OCI-LY7 (cell line): Measurements from ENCODE around the gene RANBP2. TPM values are rescaled to one million over a fixed set of nuclear protein-coding genes. Genes with fewer than 3 reads are reported as not detected.
A peak's percentile ranks its signal among the peaks of the same experiment; 100 is the strongest.
"Not testable (repeated sequence)": the region's sequence is repeated elsewhere in the genome, so short reads cannot be mapped to it uniquely, and the experiment has no call there.

ENCODE experiments used
- Bru-seq: library from RNA; stranded (reverse); fragments of 400-500 nt; gene quantifications from one replicate; lab custom pipeline; 2021; lab: Mats Ljungman, UMichigan
- BruChase-seq, 2 experiments: library from RNA; stranded (reverse); fragments of 400-500 nt; gene quantifications; one replicate each; lab custom pipeline; 2021; lab: Mats Ljungman, UMichigan
- BruUV-seq: library from RNA; stranded (reverse); fragments of 400-500 nt; replicated peaks from 2 replicates; lab custom pipeline; 2021; lab: Mats Ljungman, UMichigan
- CTCF ChIA-PET: fragments of 300-600 bp; sonication (Branson Sonifier 250); formaldehyde crosslinking; loops from one replicate; lab custom pipeline; 2022; ENCODE audit warnings: antibody characterized with exemption; ENCODE audit not compliant: unreplicated experiment; lab: Charles Lee
- POLR2A ChIA-PET: fragments of 300-600 bp; sonication (Branson Sonifier 250); formaldehyde crosslinking; loops from one replicate; lab custom pipeline; 2022; ENCODE audit warnings: antibody characterized with exemption; lab: Charles Lee
- DNase-seq: peaks from one replicate; pipeline ENCODE4 v3.0.0-alpha.2; 2015; ENCODE audit warnings: low spot score
- H2AFZ ChIP-seq: fragments of 200-600 bp; sonication (generic), shearing (Covaris generic); 2 replicates; pipeline ENCODE4 v1.6.1; 2014; ENCODE audit warnings: mild to moderate bottlenecking, antibody characterized with exemption, low read length, moderate library complexity
- H3K27ac ChIP-seq: fragments of 200-600 bp; sonication (generic); 2 replicates; pipeline ENCODE4 v1.5.1; 2014; ENCODE audit warnings: mixed run types, low read depth, mild to moderate bottlenecking, moderate library complexity, low read length, inconsistent platforms; ENCODE audit not compliant: poor library complexity, severe bottlenecking
- H3K36me3 ChIP-seq: fragments of 200-600 bp; sonication (generic); 2 replicates; pipeline ENCODE4 v1.6.1; 2014; ENCODE audit warnings: mild to moderate bottlenecking, antibody characterized with exemption, low read length, moderate library complexity, mixed read lengths; ENCODE audit not compliant: insufficient read depth
- H3K4me1 ChIP-seq: fragments of 200-600 bp; sonication (generic); 2 replicates; pipeline ENCODE4 v1.5.1; 2014; ENCODE audit warnings: mild to moderate bottlenecking, low read length; ENCODE audit not compliant: insufficient read depth, poor library complexity, severe bottlenecking
- H3K4me2 ChIP-seq: fragments of 200-600 bp; sonication (generic); 2 replicates; pipeline ENCODE4 v1.6.1; 2014; ENCODE audit warnings: mild to moderate bottlenecking, low read length
- H3K4me3 ChIP-seq: fragments of 200-600 bp; sonication (generic); 2 replicates; pipeline ENCODE4 v1.5.1; 2014; ENCODE audit warnings: mild to moderate bottlenecking, low read depth, low read length; ENCODE audit not compliant: poor library complexity, severe bottlenecking
- H3K79me2 ChIP-seq: fragments of 200-600 bp; sonication (generic); 2 replicates; pipeline ENCODE4 v1.6.1; 2016; ENCODE audit warnings: low read depth, mild to moderate bottlenecking, low read length, moderate library complexity, mixed read lengths; ENCODE audit not compliant: insufficient read depth
- H3K9me2 ChIP-seq: fragments of 200-600 bp; sonication (generic); 2 replicates; pipeline ENCODE4 v1.6.1; 2016; ENCODE audit warnings: mild to moderate bottlenecking, low read length, mixed read lengths; ENCODE audit not compliant: insufficient read depth
- H3K9me3 ChIP-seq: fragments of 200-600 bp; sonication (generic); 2 replicates; pipeline ENCODE4 v1.6.1; 2014; ENCODE audit warnings: mild to moderate bottlenecking, mixed run types, low read length, mixed read lengths
- H4K20me1 ChIP-seq: fragments of 200-600 bp; sonication (generic); 2 replicates; pipeline ENCODE4 v1.6.1; 2014; ENCODE audit warnings: mild to moderate bottlenecking, antibody characterized with exemption, low read length, moderate library complexity, mixed read lengths; ENCODE audit not compliant: insufficient read depth
- CTCF ChIP-seq: fragments of 200-600 bp; sonication (generic); conservative IDR thresholded peaks from 2 replicates; pipeline ENCODE4 v1.5.1; 2014; ENCODE audit warnings: mild to moderate bottlenecking, antibody characterized with exemption, low read length, moderate library complexity, mixed read lengths
- EZH2phosphoT487 ChIP-seq: fragments of 200-600 bp; sonication (generic); IDR thresholded peaks from 2 replicates; pipeline ENCODE4 v1.6.1; 2018; ENCODE audit warnings: low read depth, borderline replicate concordance, mild to moderate bottlenecking, mixed run types, antibody characterized with exemption, low read length, moderate library complexity, mixed read lengths
- intact Hi-C: fragments of 100-400 bp; cut with micrococcal nuclease; formaldehyde crosslinking; loops from one replicate; pipeline ENCODE4 v1.10.0; 2022; ENCODE audit not compliant: unreplicated experiment
- long read RNA-seq: library from polyadenylated mRNA; stranded (forward); transcript quantifications from one replicate; pipeline ENCODE4 v2.0.0, GENCODE V29; 2022
- total RNA-seq, 2 experiments: library from RNA; depleted of rRNA in 1 of 2; stranded (reverse); fragments of >200 nt in 1 of 2; shearing (Covaris generic) in 1 of 2; gene quantifications; 2 replicates each; pipeline ENCODE4 v1.2.3, GENCODE V29; 2014 to 2022

Gene RANBP2
- total RNA-seq (2014; rRNA removed; shearing (Covaris generic)) (48.4 and 51.3 TPM in 2 replicates), total RNA-seq (2022) (64.9 and 74.0 TPM in 2 replicates), Bru-seq, nascent RNA (percentile 93 among the genes with signal in this experiment), BruChase-seq, experiment 1, labeled RNA remaining after a 6-hour chase (percentile 96 among the genes with signal in this experiment), BruChase-seq, experiment 2, labeled RNA remaining after a 2-hour chase (percentile 97 among the genes with signal in this experiment)
- long read RNA-seq, full-length matches to known transcripts: 10 of 27 reads
- long read RNA-seq, partial matches to known transcripts: 13 of 27 reads
- long read RNA-seq, other reads (novel, unspliced or antisense): 4 of 27 reads

GRCh38 chr2:108719149-108720044, at the start of gene RANBP2:
Gene RANBP2 (plus strand): TSS chr2:108719482. CDS start chr2:108719607, 125 bp downstream.
- peak within 1 kb of the TSS; percentile 75 for H3K4me3 ChIP-seq
- H3K79me2 ChIP-seq: peaks cover 40% of the 10 kb centered on the region
- H3K27ac ChIP-seq: peak within 1 kb of the TSS; percentile 30
- H4K20me1 ChIP-seq: no peaks in the 10 kb centered on the region
- H2AFZ ChIP-seq: peak within 1 kb of the TSS; percentile 60; the same call in 1 of the 2 replicates
- peak; percentile 97 for DNase-seq
- H3K9me3 ChIP-seq: no peaks in the 10 kb centered on the region
- intact Hi-C loops: loop anchor here (5.0 kb wide), 1 partner anchor 97 kb away; no protein-coding TSS in a partner anchor
- TF ChIP-seq CTCF: no peak
- no peak for TF ChIP-seq EZH2phosphoT487
- no peaks in the 10 kb centered on the region for H3K9me2 ChIP-seq
- ChIA-PET POLR2A (no interaction called here), CTCF (no interaction called here)
- no TSS peak for BruUV-seq
- no peaks in the 10 kb centered on the region for H3K36me3 ChIP-seq
- peaks cover 21% of the 10 kb centered on the region for H3K4me1 ChIP-seq
- peak within 1 kb of the TSS; percentile 75 for H3K4me2 ChIP-seq

GRCh38 chr2:108670282-108670681, 49.0 kb upstream of the RANBP2 start:
- POLR2A ChIA-PET, H3K4me3 ChIP-seq, H3K79me2 ChIP-seq, H3K4me1 ChIP-seq, intact Hi-C loops, H3K4me2 ChIP-seq, DNase-seq, H3K9me3 ChIP-seq, CTCF ChIA-PET, H4K20me1 ChIP-seq, BruUV-seq, H3K27ac ChIP-seq, H3K9me2 ChIP-seq, H2AFZ ChIP-seq: not testable (repeated sequence)
- peaks cover 12% of the 10 kb centered on the region for H3K36me3 ChIP-seq

- H4K20me1 ChIP-seq, H3K79me2 ChIP-seq: not testable (repeated sequence)
Measured at GRCh38 chr2:108672200-108672805, 47.0 kb upstream of the RANBP2 start.

GRCh38 chr2:108676522-108676921, 42.8 kb upstream of the RANBP2 start:
- H2AFZ ChIP-seq, H3K9me2 ChIP-seq, BruUV-seq, H3K79me2 ChIP-seq, CTCF ChIA-PET, H3K9me3 ChIP-seq, H3K4me3 ChIP-seq, H3K4me1 ChIP-seq, H3K4me2 ChIP-seq, H3K27ac ChIP-seq, H4K20me1 ChIP-seq, DNase-seq, intact Hi-C loops: not testable (repeated sequence)
- H3K36me3 ChIP-seq: peaks cover 23% of the 10 kb centered on the region
- POLR2A ChIA-PET: interaction anchor here (0.7 kb wide), 1 partner anchor 188 kb away, joined by 3 read pairs; no protein-coding TSS in a partner anchor

More at GRCh38 chr2:108672200-108672805, 47.0 kb upstream of the RANBP2 start:
- DNase-seq, H3K4me1 ChIP-seq, BruUV-seq, H3K9me2 ChIP-seq, H3K9me3 ChIP-seq, H3K4me2 ChIP-seq, H3K4me3 ChIP-seq, CTCF ChIA-PET, H2AFZ ChIP-seq, POLR2A ChIA-PET, intact Hi-C loops, H3K27ac ChIP-seq: not testable (repeated sequence)
- H3K36me3 ChIP-seq: peaks cover 22% of the 10 kb centered on the region

GRCh38 chr2:108677239-108677744, 42.0 kb upstream of the RANBP2 start:
- H3K4me3 ChIP-seq, H3K4me1 ChIP-seq, H3K27ac ChIP-seq, H3K9me3 ChIP-seq, H3K79me2 ChIP-seq, H3K9me2 ChIP-seq, DNase-seq, H2AFZ ChIP-seq, CTCF ChIA-PET, H4K20me1 ChIP-seq, H3K4me2 ChIP-seq, BruUV-seq, POLR2A ChIA-PET, intact Hi-C loops: not testable (repeated sequence)
- peaks cover 26% of the 10 kb centered on the region for H3K36me3 ChIP-seq
